ENCODE data around the gene AP1S3. TPM values are rescaled to one million over a fixed set of nuclear protein-coding genes. Genes with fewer than 3 reads are reported as not detected.
A peak's percentile ranks its signal among the peaks of the same experiment; 100 is the strongest.

AP1S3 gene
- total RNA-seq, 1 experiment from 2014 or later: 185 TPM

DNA sequence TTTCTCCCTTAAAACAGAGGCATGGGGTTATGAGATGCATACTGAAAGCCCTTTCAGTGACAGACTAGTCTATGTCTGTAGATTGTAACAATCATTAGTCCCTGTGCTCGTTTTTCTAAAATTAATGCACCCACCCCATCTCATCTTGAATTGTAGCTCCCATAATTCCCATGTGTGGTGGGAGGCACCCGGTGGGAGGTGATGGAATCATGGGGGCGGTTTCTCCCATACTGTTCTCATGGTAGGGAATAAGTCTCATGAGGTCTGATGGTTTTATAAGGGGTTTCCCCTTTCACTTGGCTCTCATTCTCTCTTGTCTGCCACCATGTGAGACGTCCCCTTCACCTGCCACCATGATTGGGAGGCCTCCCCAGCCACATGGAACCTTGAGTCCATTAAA lies 100.9 kb downstream of the AP1S3 start:
- Histone ChIP-seq H3K4me3 (replicated peaks in 1 of 2; ENCODE audit: low read depth in 1 of 2, low read length in 2 of 2) (no peak overlapping the region), H2AFZ (ENCODE audit: low read depth, low read length, poor library complexity, severe bottlenecking) (no peak overlapping the region), H3K79me2 (ENCODE audit: insufficient read depth, low read length) (no peaks in the 10 kb centered on the region), H3K9me3 (ENCODE audit: control insufficient read depth in 1 of 2, insufficient read depth in 1 of 2, low read depth in 1 of 2, low read length in 2 of 2) (no peaks in the 10 kb centered on the region), H3K27me3 (ENCODE audit: insufficient read depth, low read length) (no peaks in the 10 kb centered on the region), H3K4me2 (ENCODE audit: low read length) (peak overlapping the region; percentile 30), H3K9me2 (ENCODE audit: insufficient read depth) (no peaks in the 10 kb centered on the region), H3K27ac (ENCODE audit: low read depth, low read length) (no peak overlapping the region), H3K9ac (ENCODE audit: low read length) (no peak overlapping the region), H3K36me3 (ENCODE audit: control insufficient read depth in 1 of 2, insufficient read depth in 2 of 2, low read length in 2 of 2) (no peaks in the 10 kb centered on the region), H3K4me1 (ENCODE audit: control insufficient read depth in 1 of 2, insufficient read depth in 2 of 2, low read length in 2 of 2) (peaks cover 30 to 48% of the 10 kb centered on the region in 2 experiments), H4K20me1 (ENCODE audit: insufficient read depth) (no peaks in the 10 kb centered on the region)
- ChIA-PET RAD21 (ENCODE audit: low non-redundant PET in 1 of 2, low total read pairs in 2 of 2, uncharacterized antibody in 2 of 2, unreplicated experiment in 2 of 2) (no interaction called here), POLR2A (no interaction called here), CTCF (interaction anchor here (0.7 kb wide), 1 partner anchor 9 kb away, joined by 3 read pairs; no protein-coding TSS in a partner anchor)
- TF ChIP-seq POLR2AphosphoS5 (IDR thresholded peaks at IDR 0.05; ENCODE audit: low read depth, low read length): no peak
- TF ChIP-seq SP1 (IDR thresholded peaks at IDR 0.05; ENCODE audit: low read depth): no peak
- TF ChIP-seq, protein P1, sequence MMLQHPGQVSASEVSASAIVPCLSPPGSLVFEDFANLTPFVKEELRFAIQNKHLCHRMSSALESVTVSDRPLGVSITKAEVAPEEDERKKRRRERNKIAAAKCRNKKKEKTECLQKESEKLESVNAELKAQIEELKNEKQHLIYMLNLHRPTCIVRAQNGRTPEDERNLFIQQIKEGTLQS (IDR thresholded peaks at IDR 0.05): no peak
- TF ChIP-seq EZH2phosphoT487 (IDR thresholded peaks at IDR 0.05; ENCODE audit: borderline replicate concordance): no peak
- no peak for TF ChIP-seq TCF7L2 (IDR thresholded peaks at IDR 0.05; ENCODE audit: borderline replicate concordance, extremely low read depth, insufficient read depth, insufficient read length)
- no peak for TF ChIP-seq EZH2 (IDR thresholded peaks at IDR 0.05)
- TF ChIP-seq RAD21 (IDR thresholded peaks at IDR 0.05; ENCODE audit: low read depth): no peak
- no peak for TF ChIP-seq YY1 (IDR thresholded peaks at IDR 0.05; ENCODE audit: extremely low read depth, insufficient replicate concordance, low read depth, low read length)
- no peak for TF ChIP-seq EGR1 (IDR thresholded peaks at IDR 0.05; ENCODE audit: low read depth)
- TF ChIP-seq JUND (IDR thresholded peaks at IDR 0.05): no peak
- no peak for TF ChIP-seq POLR2A (IDR thresholded peaks at IDR 0.05; ENCODE audit: borderline replicate concordance, extremely low read depth, insufficient read depth, insufficient read length)
- no peak for TF ChIP-seq CBX3 (IDR thresholded peaks at IDR 0.05; ENCODE audit: low read depth)
- no TSS peak for BruUV-seq (replicated peaks)
- ATAC-seq (no peak), DNase-seq (ENCODE audit: low read depth, low spot score) (no peak)
- intact Hi-C loops (cut with micrococcal nuclease): no loop called here
